NCI-H2227 treated with DMSO at 0.1 percent for 48 hours (cell line): ENCODE data around the gene PRDM16.

Experiments used
- DNase-seq: peaks from one replicate; lab custom pipeline; 2025; lab: John Stamatoyannopoulos, UW

PRDM16 gene

DNA sequence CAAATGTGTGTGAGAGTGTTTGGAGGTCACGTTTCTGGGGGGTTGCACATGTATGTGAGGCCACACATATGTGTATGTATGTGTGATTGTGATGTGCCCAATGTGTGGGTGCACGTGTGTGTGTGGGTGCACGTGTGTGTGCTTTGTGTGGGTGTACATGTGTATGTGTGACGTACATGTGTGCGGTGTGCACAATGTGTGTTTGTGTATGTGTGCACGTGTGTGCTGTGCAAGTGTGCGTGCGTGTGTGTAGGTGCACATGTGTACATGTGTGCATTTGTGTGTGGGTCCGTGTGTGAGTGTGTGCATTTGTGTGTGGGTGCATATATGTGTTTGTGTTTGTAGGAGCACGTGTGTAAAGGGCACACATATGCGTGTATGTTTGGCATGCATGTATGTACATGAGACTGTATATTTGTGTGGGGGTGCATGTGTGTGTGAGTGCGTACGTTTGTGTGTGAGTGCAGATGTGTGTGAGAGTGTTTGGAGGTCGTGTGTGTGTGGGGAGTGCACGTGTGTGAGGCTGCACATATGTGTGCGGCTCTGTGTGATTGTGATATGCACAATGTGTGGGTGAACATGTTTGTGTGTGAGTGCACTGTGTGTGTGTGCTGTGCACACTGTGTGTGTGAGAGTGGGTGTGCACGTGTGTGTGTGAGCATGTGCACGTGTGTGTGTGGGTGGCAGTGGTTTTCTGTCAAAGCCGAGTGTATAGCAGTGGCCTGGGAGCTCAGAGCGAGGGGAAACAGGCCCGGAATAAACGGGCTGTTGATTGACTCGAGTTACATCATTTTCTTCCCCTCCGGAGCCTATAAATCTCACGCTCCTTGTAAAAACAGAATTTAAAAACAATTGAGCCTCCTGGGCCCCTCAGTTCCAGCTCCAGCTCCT lies 252.8 kb downstream of the PRDM16 start:
- DNase-seq = no peak

DNA sequence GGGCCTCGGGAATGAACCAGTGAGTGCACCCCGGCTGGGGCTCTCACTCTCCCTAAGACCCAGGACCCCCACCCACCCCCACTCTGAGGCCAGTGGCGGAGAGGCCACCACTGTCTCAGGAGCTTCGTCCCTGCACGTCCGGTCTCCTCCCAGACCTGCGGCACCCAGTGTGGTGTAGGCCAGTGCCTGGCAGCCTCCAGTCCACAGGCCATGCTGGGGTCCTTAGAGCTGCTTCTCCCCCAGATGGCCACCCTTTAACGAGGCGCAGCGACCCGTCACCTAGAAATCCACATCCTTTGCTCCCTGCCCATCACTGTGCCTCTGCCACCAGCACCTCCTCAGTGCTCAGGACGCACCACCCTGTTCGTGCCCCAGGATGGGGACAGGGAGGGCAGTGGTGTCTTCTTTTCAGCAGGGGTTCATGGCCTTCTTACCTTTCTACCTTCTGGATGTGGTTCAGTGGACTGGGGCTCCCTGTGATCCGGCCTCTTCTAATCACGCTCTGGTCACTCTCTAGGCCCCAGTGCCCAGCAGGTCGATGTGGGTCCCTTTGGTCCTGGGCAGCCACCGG lies 253.5 kb downstream of the PRDM16 start:
- no peak for DNase-seq

DNA sequence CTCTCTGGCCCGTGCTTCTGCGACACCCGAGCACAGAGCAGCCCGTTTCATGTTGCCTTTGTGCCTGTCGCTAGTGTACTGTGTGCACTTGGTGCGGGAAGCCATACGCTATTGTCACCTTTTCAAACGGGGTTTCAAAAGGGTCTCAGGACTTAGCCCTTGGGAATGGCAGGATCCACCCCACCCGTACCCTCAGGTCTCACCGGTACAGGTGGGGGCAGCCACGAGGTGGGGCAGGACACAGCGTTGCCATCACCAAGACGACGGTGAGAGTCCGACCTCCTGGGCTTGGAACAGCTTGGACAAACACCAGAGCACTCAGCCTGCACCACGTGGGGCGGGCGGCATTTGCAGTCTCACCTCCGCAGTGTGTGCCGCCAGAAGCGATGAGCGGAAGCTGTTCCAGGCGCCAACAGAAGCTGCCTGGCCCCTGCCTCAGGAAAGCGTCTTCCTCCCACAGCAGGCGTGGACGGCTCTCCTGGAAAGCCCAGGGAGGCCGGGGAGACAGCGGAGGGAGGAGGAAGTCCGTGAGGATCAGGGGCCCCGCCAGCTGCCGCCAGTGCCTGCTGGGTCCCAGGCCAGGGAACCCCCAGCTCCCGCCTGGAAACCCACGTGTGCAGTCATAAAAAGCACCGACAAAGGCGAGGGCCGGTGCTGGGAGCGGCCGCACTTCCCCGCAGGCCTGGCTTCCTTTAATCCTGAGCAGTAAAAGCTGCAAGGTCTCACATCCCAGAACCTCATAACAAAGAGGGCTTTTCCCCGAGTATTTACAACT lies 254.2 kb downstream of the PRDM16 start:
- no peak for DNase-seq

DNA sequence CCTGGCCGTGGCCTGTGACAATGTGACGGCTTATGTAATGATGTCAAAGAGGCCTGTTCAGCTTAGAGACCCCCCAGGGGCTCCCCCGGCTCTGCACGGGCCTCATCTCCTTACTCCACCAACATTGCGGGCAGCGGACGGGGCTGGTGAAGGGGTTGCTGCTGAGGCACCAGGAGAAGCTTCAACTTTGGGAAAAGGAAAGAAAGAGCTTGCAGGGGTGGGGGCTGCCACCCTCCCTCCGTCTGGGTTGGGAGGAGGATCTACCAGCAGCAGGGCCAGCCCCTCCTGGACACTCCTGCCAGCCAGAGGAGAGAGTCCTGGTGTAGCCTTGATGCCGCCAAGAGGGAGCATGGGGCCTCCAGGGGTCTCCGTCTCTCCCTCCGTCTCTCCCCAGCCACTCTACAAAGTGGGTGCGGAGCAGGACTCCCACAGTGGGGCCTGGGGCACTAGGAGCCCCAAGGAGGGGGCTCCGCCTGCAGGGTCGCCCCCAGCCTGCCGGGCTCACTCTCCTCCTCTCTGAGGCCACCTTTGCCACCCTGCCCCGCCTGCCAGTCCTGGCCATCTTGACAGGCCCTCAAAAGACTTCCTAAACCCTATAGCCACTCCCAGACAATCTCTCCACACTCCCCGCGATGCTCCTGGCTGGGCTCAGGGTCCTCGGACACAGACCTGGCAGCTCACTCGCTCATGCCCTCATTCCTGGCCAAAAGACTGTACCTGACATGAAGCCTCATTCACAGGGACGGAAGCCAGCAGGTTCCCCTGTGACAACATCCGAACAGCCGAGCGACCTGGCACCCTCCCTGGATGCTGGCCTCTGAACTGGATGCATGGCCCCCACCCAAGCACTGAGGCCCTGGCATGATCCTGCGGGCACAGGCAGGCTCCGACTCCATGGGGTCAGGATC lies 255.0 kb downstream of the PRDM16 start:
- no peak for DNase-seq

DNA sequence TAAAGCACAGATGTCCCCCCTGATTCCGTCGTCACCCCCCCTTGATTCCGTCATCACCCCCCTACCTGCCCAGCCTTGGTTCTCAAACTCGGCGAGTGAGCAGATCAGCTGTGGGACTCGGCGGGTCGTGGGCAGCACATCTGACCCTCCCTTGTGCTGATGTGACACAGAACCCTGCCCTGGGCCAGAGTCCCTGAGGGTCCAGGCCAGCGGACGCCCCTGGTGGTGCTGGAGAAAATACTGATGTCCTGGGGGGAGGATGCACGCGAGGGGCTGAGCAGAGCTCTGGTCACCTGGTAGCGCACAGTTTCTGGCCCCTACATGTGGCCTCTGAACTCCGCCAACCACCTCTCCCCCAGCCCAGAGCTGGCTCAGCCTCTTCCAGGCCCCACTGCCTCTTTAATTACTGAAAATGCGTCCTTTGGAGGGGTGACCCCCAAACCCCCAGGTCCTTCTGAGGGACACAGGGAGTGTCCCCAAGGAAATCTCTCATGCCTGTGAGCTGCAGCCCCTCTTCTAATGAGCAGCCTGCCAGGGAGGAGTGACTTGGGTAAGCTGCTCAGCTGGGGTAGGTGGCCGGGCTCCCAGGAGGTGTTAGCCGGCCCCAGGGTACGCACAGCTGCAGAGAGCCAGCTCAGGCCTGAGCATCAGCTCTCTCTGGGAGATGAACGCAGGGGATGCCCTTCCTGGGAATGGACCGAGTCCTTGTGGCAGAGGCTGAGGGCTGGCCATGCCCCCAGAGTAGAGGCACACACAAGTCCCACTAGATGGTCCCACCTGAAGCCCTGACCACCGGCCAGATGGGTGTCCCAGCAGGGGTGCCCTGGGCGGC lies 255.9 kb downstream of the PRDM16 start:
- DNase-seq = no peak

DNA sequence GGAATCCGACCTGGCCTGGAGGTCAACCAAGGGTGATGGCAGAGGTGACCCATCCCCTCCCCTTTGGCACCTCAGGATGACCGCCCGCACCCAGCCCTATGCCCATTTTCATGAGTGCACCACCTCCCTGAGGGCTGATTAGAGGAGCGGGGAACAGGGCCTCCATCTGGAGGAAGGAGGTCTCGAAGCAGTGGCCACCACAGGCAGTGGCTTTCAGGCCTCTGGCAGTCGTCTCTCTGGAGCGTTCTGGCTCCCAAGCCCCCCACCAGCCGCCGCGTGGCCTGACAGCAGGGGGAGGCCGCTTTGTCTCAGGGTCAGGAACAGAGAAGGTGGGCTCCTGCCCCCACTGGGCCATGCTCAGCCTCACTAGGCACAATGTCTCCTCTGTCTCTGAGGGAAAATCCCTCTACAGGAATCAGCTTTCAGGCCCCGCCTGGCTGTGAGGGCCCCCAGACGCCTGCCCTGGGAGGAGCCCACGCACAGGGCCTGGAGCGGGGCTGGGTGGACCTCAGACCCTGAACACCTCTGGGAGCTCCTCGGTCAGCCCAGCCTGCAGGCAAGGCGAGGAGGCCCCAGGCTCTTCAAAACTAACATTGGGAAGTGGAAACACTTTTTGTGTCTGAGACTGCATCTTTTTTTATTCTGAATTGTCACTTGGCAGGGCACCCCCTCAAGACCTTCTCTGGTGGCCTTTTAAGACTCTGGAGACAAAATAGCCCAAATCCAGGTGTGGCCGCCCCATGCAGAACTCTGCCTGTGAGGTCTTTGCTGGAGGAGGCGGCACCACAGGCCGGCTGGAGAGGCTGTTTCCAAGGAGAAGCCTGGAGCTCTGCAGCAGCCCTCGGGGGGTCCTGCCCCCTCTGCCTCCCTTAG lies 257.7 kb downstream of the PRDM16 start:
- no peak for DNase-seq

DNA sequence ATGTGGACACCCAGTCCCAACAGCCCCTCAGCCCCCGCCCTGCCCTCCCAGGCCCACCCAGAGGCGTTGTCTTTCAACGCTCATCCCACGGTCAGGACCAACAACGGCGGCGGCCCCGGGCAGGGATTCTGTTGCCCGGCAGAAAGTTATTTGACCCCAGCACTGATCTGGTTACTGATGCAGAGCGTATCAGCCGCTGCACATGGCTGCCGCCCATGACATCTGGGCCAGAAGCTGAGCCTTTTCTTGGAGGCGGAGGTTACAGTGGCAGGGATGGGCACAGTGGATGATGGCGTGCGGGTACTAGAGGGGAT lies 258.3 kb downstream of the PRDM16 start:
- no peak for DNase-seq

DNA sequence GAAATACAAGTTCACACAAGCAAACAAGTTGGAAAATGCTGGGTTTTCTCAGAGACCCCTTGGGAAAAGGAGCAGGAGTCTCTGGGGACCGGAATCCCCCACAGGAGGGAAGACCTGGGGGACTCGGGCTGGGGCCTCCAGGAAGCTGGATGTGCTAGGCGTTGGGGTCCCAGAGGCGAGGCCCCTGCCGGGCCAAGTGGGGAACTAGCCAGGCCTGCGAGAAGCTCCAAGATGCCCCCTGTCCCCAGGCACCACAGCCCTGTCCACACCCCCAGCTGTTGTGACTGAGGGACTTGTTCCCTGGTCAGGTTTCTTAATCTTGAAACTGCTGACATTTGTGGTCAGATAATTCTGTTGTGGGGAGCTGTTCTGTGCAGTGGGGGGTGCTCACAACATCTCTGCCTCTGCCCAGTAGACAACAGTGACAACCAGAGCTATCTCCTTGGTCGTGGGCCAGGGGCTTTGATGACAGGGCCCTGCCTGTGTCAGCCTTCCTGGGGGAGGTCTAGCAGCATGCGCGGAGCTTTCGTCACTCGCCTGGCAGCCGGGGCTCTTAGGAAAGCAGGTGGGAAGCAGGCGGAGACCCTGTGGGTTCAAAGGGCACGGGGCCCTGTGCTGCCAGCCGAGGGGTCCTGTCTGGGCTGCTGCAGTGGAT lies 259.1 kb downstream of the PRDM16 start:
- DNase-seq = no peak

DNA sequence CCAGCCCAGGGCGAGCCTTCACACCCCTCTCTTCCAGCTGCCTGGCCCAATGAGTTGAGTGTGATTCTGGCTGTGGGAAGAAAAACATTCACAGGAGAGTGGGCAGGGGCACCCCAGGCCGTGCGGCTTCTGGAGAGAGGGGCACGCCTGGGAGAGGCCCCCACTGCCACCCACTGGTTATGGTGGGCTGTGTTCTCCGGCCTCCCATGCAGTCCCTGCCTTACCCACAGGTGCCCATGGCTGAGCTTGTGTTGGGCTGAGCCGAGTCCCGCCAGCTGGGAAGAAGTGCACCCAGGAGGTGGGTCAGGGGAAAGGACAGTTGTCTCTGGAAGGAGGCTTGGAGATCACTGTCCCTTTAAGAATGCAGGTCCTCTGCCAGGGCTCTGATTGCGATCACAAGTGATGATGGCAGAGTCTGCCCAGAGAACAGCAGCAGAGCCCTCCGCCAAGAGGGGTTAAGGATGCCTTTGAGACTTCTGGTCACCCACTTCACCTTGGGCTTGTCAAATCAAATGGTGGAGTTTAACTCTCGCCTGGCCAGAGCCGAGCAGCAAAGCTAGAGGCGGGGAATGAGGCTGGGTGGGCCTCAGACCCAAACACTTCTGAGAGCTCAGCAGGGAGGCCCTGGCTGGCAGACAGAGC lies 260.8 kb downstream of the PRDM16 start:
- DNase-seq = no peak

DNA sequence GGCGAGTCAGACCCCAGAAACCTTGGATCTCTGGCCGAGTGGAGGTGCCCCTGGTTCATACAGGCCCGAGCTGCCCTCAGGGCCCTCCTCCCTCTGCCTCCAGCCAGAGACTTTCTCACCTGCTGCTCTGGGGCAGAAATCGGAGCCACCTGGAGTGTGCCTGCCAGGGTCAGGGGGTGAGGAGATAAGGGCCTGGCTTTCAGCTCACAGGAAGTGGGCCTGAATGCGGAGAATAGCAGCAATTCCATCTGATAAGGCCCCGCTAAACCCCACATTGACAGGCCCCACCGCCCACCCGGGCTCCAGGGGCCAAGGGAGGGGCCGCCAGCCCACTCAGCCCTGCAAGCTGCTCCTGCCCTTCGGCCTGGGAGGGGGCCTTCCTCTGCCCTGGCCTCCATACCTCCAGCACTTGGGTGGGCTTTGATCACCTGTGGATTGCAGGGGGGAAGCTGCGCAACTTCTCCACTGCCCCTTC lies 261.8 kb downstream of the PRDM16 start:
- no peak for DNase-seq

DNA sequence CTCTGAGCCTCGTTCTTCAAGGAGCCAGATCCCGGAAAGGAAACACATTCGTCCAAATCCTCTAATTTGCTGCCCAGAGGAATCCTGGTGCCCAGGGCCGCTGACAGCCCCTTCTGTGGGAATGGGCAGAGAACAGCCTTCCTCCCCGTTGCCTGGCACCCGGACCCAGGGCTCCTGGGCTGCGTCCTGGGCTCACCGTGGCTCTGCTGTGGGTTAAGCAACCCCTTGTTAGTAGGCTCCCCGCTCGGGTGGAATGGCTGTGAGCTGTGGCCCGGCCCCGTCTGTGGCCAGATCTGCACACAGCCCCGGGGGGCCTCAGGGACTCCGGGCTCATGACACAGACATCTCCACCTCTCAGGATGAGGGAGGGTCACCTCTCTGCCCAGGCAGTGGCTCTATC lies 262.6 kb downstream of the PRDM16 start:
- DNase-seq = no peak

DNA sequence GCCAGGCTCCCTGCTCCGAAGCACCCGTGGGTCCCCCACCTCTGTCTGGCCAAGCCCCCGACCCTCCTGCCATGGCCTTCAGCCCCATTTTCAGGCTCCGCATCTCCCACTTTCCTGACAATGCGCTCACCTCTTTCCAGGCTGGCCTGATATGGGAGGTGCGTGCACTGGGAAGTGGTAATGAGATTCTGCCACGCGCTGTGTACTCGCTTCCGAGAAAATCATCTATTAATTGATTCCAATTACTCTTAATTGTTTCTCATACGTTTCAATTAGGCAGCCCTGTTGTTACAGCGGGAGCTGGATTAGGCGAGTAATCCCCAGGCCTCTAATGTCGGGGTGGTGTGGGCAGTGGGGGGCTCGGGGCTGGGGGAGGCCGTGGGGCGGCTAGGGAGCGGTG lies 263.0 kb downstream of the PRDM16 start:
- DNase-seq = no peak

DNA sequence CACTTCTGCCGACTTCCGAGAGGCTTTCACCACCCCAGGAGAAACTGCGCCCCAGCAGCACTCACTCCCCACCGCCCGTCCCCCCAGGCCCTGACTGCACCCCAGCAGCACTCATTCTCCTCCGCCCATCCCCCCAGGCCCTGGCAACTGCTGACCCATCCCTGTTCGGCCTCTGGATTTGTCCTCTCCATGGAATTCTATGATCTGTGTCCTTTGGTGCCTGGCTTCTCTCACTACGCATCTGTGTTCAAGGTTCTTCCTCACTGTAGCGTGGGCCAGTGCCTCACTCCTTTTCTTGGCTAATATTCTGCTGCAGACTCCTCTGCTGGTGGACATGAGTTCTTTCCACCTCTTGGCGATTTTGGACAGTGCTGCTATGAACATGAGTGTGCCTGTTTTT lies 263.7 kb downstream of the PRDM16 start:
- DNase-seq = no peak

DNA sequence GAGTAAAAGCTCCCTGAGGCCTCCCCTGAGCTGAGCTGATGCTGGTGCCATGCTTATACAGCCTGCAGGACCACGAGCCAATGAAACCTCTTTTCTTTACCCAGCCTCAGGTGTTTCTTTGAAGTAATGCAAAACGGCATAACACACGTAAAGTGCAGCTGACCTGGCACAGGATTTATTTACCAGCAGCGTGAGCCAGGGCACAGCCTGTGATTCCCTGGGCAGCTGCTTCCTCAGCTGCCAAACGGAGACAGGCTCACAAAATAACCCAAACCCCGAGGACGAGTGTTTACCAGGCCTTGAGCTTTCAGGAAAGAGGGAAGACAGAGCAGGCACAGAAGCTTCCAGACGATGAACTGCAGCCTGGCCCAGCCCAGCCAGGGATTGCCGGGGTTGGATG lies 264.9 kb downstream of the PRDM16 start:
- DNase-seq = no peak

DNA sequence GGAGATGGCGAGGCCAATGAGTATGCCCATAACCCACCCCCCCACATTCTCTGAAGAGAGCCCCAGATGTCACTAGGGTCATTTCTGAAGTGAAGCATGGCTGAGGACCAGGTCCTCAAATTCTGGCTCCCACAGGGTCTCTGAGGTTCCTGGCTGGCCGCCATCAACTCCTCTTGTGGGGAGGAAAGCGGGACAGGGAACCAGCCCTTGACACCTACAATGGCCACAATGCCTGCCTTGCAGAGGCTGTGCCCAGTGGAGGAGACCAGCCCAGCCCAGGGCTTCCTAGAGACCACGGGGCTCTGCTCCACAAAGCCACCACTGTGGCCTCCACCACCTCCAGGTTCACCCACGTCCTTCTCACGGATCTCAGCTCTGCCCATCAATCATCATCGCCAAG lies 265.4 kb downstream of the PRDM16 start:
- DNase-seq = no peak

DNA sequence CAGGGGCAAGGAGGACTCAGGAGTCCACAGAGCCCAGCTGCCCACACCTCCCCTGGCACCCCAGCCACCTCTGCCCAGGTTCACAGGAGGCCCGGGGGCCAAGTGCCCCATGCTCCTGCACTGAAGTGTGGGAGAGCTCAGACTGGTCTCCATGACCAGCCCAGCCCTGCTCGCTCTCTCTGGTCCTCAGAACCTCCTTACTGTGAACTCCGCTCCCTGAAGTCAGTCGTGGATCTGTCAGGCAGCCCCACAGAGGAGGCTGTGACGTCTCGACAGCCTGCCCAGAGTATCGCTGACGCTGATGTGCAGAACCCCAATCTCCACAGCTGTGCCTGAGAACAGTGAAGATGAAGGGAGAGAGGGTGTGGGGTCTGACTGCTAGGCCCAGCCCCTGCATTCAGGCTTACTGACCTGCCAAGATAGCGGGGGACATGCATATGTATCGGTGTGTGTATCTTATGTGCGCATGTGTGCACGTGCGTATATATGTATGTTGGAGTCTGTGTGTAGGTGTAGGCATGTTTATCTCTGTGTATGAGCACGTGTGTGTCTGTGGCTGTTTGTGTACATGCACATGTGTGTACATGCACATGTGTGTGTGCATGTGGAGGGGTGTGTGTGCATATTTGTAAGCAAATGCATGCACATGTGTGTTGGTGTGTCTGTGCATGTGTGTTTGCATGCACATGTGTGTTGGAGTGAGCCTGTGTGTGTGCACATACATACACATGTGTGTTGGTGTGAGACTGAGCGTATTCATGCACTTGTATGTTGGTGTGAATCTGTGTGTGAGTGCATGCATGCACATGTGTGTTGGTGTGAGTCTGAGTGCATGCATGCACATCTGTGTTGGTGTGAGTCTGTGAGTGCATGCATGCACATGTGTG lies 267.0 kb downstream of the PRDM16 start:
- no peak for DNase-seq

DNA sequence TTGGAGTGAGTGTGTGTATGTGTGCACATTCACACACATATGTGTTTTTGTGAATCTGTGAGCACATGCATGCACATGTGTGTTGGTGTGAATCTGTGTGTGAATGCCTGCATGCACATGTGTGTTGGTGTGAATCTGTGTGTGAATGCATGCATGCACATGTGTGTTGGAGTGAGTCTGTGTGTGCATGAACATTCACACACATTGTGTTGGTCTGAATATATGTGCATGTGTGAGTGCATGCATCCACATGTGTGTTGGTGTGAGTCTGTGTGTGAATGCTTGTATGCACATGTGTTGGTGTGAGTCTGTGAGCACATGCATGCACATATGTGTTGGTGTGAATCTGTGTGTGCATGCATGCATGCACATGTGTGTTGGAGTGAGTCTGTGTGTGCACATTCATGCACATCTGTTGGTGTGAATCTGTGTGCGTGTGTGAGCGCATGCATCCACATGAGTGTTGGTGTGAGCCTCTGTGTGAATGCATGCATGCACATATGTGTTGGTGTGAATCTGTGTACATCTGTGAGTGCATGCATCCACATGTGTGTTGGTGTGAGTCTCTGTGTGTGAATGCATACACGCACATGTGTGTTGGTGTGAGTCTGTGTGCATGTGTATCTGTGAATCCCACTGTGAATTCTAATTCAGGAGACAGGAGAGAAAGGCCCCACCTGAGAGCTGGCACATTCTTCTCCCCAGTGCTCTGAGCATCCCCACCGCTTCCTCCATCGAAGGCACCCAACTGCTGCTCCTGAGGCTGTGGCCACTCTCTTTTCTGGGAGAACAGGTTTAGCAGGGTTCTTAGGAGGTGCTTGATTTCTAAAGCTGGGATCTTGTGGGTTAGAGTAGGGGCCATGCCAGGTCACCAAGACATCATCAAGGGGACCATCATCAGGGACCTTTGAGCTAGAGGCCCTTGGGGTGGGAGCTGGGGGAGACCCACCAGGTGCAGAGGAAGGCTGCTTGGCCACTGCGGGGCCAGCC lies 267.9 kb downstream of the PRDM16 start:
- DNase-seq = no peak
